Stimulated activated CD8-positive, alpha-beta memory T cell treated with anti-CD3 and anti-CD28 coated beads, Interleukin-4, amount 100 ng/mL, for 4 hours (primary cell): ENCODE results near the gene RPL36AL.
A peak's percentile ranks its signal among the peaks of the same experiment; 100 is the strongest.
"Not testable (repeated sequence)": the region's sequence is repeated elsewhere in the genome, so short reads cannot be mapped to it uniquely, and the experiment has no call there.

Experiments
- DNase-seq, 2 donors: peaks; one replicate each; pipeline ENCODE4 v3.0.0-alpha.2; 2020; ENCODE audit warnings: low read depth in 2 of 2, low spot score in 1 of 2

Gene RPL36AL

GRCh38 chr14:49620182-49621113 lies at the start of gene RPL36AL, which contains the start of gene MGAT2:
TSS of gene RPL36AL (minus strand) at chr14:49620626. CDS start at chr14:49619104, 1,522 bp downstream.
TSS of gene MGAT2 (plus strand) at chr14:49620799. CDS start at chr14:49621269, 470 bp downstream.
- peak; percentile 78 to 91 for DNase-seq

GRCh38 chr14:49659526-49660455 lies 39.4 kb upstream of the RPL36AL start:
- no peak for DNase-seq

- DNase-seq = not testable (repeated sequence)
These were observed 37.1 kb upstream of the RPL36AL start for GRCh38 chr14:49657500-49657899.

GRCh38 chr14:49654511-49654910 lies 34.1 kb upstream of the RPL36AL start:
- no peak for DNase-seq

GRCh38 chr14:49653508-49653907 lies 33.1 kb upstream of the RPL36AL start:
- no peak for DNase-seq

- no peak for DNase-seq
These were observed 21.7 kb upstream of the RPL36AL start for GRCh38 chr14:49642163-49642562.

- no peak for DNase-seq
These were observed 21.3 kb upstream of the RPL36AL start for GRCh38 chr14:49641697-49642129.

- no peak for DNase-seq
These were observed 20.4 kb upstream of the RPL36AL start for GRCh38 chr14:49640540-49641417.

- no peak for DNase-seq
These were observed 17.2 kb upstream of the RPL36AL start for GRCh38 chr14:49637534-49638078.

GRCh38 chr14:49636866-49637265 lies 16.4 kb upstream of the RPL36AL start:
- DNase-seq = no peak

- DNase-seq = peak; percentile 28 to 51
These were observed 14.3 kb upstream of the RPL36AL start, which contains the start of gene DNAAF2 for GRCh38 chr14:49634547-49635334. TSS of gene DNAAF2 (minus strand) at chr14:49635244. CDS start at chr14:49635149, 95 bp downstream.

GRCh38 chr14:49633640-49634546 lies 13.5 kb upstream of the RPL36AL start:
- peak; percentile 85 to 92 for DNase-seq

- no peak for DNase-seq
These were observed 3.8 kb upstream of the RPL36AL start for GRCh38 chr14:49623941-49624839.

GRCh38 chr14:49623387-49623786 lies 3.0 kb upstream of the RPL36AL start:
- no peak for DNase-seq

GRCh38 chr14:49622022-49622607 lies 1.7 kb upstream of the RPL36AL start:
- DNase-seq = no peak

- DNase-seq = no peak
These were observed 872 bp upstream of the RPL36AL start for GRCh38 chr14:49621114-49621881.
